HFFc6 (cell line): ENCODE results near the gene SLC47A1. TPM values are rescaled to one million over a fixed set of nuclear protein-coding genes. Genes with fewer than 3 reads are reported as not detected.
A peak's percentile ranks its signal among the peaks of the same experiment; 100 is the strongest.

Experiments used
- DNase-seq: peaks from one replicate; pipeline ENCODE4 v3.0.0-alpha.2; 2018
- H3K27ac Mint-ChIP-seq: 2 replicates; pipeline ENCODE4 v1.8.0; 2020; ENCODE audit warnings: mild to moderate bottlenecking, mixed read lengths
- H3K27me3 Mint-ChIP-seq: 2 replicates; pipeline ENCODE4 v1.8.0; 2021; ENCODE audit warnings: mild to moderate bottlenecking, moderate library complexity, mixed read lengths; ENCODE audit not compliant: insufficient read depth
- H3K36me3 Mint-ChIP-seq: 2 replicates; pipeline ENCODE4 v1.8.0; 2021; ENCODE audit warnings: low read depth, mixed read lengths
- H3K4me1 Mint-ChIP-seq: 2 replicates; pipeline ENCODE4 v1.8.0; 2020; ENCODE audit warnings: low read depth, mixed read lengths
- H3K4me3 Mint-ChIP-seq: 2 replicates; pipeline ENCODE4 v1.8.0; 2020; ENCODE audit warnings: mild to moderate bottlenecking, moderate library complexity, mixed read lengths
- H3K9me3 Mint-ChIP-seq: 2 replicates; pipeline ENCODE4 v1.8.0; 2020; ENCODE audit warnings: mild to moderate bottlenecking, mixed read lengths
- total RNA-seq, 6 experiments: library from RNA; stranded (reverse); fragmentation: NEBNext Ultra II Directional; extraction: Animal tissue kit (Norgen Biotek cat#: 25700); gene quantifications; 2 replicates in 1 of 6; 3 replicates in 5 of 6; pipeline ENCODE4 v1.2.3, GENCODE V29; 2021
- TF ChIP-seq, protein P1 (sequence below): fragments of 200-600 bp; sonication (generic); IDR thresholded peaks from 2 replicates; pipeline ENCODE4 v1.5.0; 2021; ENCODE audit warnings: antibody characterized with exemption, mild to moderate bottlenecking

Gene SLC47A1
- total RNA-seq, 6 experiments from 2014 or later: 0.14 TPM; not detected in 5

- TF ChIP-seq, protein P1, sequence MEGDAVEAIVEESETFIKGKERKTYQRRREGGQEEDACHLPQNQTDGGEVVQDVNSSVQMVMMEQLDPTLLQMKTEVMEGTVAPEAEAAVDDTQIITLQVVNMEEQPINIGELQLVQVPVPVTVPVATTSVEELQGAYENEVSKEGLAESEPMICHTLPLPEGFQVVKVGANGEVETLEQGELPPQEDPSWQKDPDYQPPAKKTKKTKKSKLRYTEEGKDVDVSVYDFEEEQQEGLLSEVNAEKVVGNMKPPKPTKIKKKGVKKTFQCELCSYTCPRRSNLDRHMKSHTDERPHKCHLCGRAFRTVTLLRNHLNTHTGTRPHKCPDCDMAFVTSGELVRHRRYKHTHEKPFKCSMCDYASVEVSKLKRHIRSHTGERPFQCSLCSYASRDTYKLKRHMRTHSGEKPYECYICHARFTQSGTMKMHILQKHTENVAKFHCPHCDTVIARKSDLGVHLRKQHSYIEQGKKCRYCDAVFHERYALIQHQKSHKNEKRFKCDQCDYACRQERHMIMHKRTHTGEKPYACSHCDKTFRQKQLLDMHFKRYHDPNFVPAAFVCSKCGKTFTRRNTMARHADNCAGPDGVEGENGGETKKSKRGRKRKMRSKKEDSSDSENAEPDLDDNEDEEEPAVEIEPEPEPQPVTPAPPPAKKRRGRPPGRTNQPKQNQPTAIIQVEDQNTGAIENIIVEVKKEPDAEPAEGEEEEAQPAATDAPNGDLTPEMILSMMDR: no peak
- H3K4me1 Mint-ChIP-seq: no peaks in the 10 kb centered on the region
- no peaks in the 10 kb centered on the region for H3K36me3 Mint-ChIP-seq
- H3K27ac Mint-ChIP-seq: no peak overlapping the region
- H3K9me3 Mint-ChIP-seq: no peaks in the 10 kb centered on the region
- H3K27me3 Mint-ChIP-seq: peaks cover 32% of the 10 kb centered on the region
- H3K4me3 Mint-ChIP-seq: no peak overlapping the region
- no peak for DNase-seq
Measured at GRCh38 chr17:19531780-19532501, 1.7 kb upstream of the SLC47A1 start.

- Mint-ChIP-seq H3K9me3 (no peaks in the 10 kb centered on the region), H3K4me3 (no peak overlapping the region), H3K4me1 (no peaks in the 10 kb centered on the region), H3K27ac (no peak overlapping the region), H3K27me3 (peaks cover 38% of the 10 kb centered on the region), H3K36me3 (no peaks in the 10 kb centered on the region)
- TF ChIP-seq, protein P1: no peak
- no peak for DNase-seq
Measured at GRCh38 chr17:19533036-19533717, 477 bp upstream of the SLC47A1 start.

- no peak overlapping the region for H3K27ac Mint-ChIP-seq
Measured at GRCh38 chr17:19534562-19535149, 1.0 kb downstream of the SLC47A1 start.

DNA sequence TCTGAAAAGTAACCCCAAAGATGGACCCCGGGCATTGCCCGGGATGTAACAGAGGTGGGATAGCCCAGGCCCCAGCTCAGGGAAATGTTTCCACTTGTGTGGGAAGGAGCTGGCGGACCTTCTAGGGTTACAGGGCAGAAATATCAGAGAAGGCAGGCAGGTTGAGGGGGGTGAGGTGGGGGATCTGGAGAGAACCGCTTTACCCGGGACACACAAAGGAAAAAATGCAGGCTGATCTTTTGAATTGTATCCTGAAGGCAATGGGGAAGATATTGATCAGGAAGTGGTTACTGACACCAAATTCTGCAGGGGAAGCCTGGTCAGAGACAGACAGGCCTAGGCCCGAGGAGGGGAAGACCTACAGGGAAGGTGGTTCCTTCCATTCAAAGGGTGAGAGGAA lies 3.5 kb downstream of the SLC47A1 start:
- Mint-ChIP-seq H3K4me3 (no peak overlapping the region), H3K9me3 (no peaks in the 10 kb centered on the region), H3K27me3 (peaks cover 40% of the 10 kb centered on the region), H3K4me1 (no peaks in the 10 kb centered on the region), H3K36me3 (no peaks in the 10 kb centered on the region), H3K27ac (no peak overlapping the region)
- no peak for DNase-seq
- TF ChIP-seq, protein P1: no peak

More at GRCh38 chr17:19534562-19535149, 1.0 kb downstream of the SLC47A1 start:
- H3K36me3 Mint-ChIP-seq: no peaks in the 10 kb centered on the region
- H3K27me3 Mint-ChIP-seq: peaks cover 41% of the 10 kb centered on the region
- no peaks in the 10 kb centered on the region for H3K4me1 Mint-ChIP-seq
- no peak for DNase-seq
- TF ChIP-seq, protein P1: no peak
- H3K9me3 Mint-ChIP-seq: no peaks in the 10 kb centered on the region
- H3K4me3 Mint-ChIP-seq: peak overlapping the region; percentile 13; the same call in 1 of the 2 replicates

DNA sequence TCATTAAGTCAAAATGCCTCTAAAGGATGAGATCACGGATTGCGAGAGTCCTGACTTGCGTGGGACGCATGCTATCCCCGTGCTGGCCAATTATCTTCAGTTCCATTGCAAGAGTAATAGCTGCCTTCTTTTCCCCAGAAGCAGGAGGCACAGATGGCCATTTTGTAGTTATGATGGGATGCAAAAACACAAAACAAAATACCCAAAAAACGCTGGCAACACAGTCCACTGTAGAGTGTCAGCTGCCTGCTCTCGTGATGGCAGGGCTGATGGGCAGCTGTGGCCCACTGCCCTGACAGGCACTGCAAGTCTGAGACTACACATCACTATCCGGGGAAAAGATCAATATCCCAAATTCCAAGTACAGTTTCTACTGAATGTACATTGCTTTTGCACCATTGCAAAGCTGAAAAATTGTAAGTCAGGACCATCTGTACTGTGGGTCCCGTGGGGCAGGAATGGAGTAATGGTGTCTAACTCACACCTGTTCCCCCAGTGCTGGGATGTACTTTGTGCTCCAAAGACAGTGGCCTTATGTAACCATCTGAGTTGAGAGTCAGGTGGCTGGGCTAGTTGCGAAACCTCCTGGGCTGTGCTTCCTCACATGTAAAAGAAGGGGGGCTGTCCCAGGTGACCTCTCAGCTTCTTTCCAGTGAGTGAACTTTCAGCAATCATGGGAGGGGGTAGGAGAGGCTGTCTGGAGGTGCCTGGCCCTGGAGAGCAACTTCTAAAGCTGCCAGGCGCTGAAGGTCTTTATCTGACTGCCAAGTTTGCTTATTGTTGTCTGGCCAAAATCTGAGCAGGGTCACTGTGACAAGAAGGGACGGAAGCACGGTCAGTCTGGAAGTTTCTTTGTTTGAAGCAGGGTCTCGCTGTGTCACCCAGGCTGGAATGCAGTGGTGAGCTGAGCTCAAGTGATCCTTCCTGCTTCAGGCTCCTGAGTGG lies 4.7 kb downstream of the SLC47A1 start:
- no peak for DNase-seq
- no peak overlapping the region for H3K27ac Mint-ChIP-seq
- H3K4me1 Mint-ChIP-seq: no peaks in the 10 kb centered on the region
- H3K36me3 Mint-ChIP-seq: no peaks in the 10 kb centered on the region
- no peak overlapping the region for H3K4me3 Mint-ChIP-seq
- H3K9me3 Mint-ChIP-seq: no peaks in the 10 kb centered on the region
- TF ChIP-seq, protein P1: no peak
- peaks cover 35% of the 10 kb centered on the region for H3K27me3 Mint-ChIP-seq
